GM19328 (cell line): ENCODE data around the gene SOS1.
A peak's percentile ranks its signal among the peaks of the same experiment; 100 is the strongest.
"Not testable (repeated sequence)": the region's sequence is repeated elsewhere in the genome, so short reads cannot be mapped to it uniquely, and the experiment has no call there.

Experiments
- ATAC-seq: cut with Tn5 transposase; IDR thresholded peaks from one replicate; pipeline ENCODE4 v1.9.1; 2021; ENCODE audit warnings: mild to moderate bottlenecking, moderate library complexity; ENCODE audit not compliant: unreplicated experiment

Gene SOS1

DNA sequence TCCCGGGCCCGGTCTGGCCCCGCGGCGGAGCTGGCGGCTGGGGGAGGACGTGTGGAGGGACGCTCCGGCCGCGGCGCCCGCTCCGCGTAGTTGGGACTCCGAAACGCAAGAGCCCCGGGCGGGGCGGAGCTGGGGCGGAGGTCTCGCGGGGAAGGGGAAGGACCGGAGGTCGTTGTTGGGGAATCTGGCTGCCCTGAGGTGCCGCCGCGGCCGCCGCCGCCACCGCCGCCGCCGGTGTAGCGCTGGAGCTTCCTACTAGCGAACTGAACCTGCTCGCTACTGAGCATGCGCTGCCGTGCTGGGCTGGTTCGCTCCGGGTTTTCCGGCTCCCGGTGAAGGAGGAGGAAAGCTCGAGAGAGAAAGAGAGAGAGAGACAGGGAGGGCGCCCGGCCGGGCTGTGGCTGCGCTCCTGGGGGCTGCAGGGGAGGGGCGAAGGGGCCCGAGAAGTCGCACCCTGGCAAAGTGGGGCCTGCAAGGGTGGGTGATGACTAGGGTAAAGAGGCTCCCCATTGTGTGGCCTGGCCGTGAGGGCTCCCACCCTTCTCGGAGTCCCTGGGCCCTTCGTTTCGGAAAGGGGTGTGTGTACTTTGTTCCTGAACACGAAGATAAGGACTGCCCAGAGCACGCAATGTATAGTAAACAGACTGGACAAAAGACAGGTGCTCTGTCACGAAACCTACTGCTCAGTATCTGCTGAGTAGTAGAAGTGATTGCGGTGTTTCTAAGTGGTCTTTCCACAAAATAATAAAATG is at the start of gene SOS1:
SOS1 (minus strand) TSS at position 281 of the 752 bp plus-strand sequence. CDS start 629 bp downstream, outside the sequence.
- ATAC-seq, result peak; percentile 43

GRCh38 chr2:39164089-39164488 is 43.2 kb upstream of the SOS1 start:
- no peak for ATAC-seq

GRCh38 chr2:39160982-39161381 is 40.1 kb upstream of the SOS1 start:
- no peak for ATAC-seq

DNA sequence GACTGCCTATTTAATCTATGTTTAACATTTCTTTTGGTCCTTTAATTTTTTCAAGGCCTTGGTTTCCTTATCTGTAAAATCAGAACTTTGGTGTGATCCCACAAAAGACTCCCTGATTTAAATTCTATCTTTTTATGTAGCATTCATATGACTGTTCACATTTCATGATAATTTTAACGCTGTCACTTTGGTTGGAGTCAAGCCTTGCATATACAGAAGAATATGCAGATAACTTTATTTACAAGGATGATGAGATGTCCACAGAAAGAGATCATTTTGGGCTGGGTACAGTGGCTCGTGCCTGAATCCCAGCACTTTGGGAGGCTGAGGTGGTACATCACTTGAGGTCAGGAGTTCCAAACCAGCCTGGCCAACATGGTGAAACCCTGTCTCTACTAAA is 38.4 kb upstream of the SOS1 start:
- no peak for ATAC-seq

DNA sequence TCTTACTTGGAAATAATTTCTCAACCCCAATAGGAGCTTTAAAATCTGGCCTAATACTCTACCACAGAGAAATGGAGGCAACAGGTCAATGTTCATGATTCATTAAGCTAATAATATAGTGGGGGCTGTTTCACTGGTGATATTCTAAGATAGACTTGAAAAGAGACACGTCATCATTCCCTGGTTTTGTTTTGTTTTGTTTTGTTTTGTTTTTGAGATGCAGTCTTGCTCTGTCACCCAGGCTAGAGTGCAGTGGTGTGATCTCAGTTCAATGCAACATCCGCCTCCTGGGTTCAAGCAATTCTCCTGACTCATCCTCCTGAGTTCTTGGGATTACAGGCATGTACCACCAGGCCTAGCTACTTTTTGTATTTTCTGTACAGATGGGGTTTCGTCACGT is 37.5 kb upstream of the SOS1 start:
- ATAC-seq, result no peak

- no peak for ATAC-seq
Observed at GRCh38 chr2:39156846-39157245, 36.0 kb upstream of the SOS1 start.

GRCh38 chr2:39156107-39156506 is 35.3 kb upstream of the SOS1 start:
- ATAC-seq, result no peak

GRCh38 chr2:39155573-39155972 is 34.7 kb upstream of the SOS1 start:
- not testable (repeated sequence) for ATAC-seq

- no peak for ATAC-seq
Observed at GRCh38 chr2:39154944-39155343, 34.1 kb upstream of the SOS1 start.

DNA sequence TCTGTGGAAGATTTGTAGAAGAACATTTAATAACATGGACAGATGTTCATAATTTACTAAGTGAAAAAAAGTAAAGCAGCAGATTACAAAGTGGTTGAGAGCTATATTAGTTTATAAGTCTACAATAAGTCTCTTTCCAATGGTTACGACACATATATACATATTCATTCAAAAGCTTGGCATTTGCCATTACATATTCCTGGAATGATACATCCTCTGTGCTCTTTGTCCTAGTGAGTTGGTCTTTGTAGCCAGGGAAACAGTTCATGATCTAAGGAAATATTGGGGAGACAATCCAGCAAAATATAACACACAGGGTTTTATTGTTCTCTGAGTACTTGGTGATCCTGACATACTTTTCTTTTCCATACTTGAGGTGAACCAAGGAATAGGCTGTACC is 32.5 kb upstream of the SOS1 start:
- ATAC-seq, result no peak

DNA sequence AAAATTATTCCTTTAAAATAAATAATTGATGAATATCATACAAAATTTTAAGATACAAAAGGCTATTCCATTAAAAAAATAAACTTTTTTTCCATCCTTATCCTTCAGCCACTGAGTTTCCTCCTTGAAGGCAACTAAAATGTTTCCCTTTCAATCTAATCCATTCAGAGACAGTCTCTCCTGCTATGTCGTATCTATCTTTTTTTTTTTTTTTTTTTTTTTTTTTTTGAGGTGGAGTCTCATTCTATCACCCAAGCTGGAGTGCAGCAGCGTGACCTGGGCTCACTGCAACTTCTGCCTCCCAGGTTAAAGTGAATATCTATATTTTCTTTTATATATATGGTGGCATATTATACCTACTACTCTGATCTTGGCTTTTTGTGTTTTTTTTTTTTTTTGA is 31.7 kb upstream of the SOS1 start:
- ATAC-seq, result no peak

- ATAC-seq, result no peak
Observed at GRCh38 chr2:39150890-39151497, 30.1 kb upstream of the SOS1 start.

DNA sequence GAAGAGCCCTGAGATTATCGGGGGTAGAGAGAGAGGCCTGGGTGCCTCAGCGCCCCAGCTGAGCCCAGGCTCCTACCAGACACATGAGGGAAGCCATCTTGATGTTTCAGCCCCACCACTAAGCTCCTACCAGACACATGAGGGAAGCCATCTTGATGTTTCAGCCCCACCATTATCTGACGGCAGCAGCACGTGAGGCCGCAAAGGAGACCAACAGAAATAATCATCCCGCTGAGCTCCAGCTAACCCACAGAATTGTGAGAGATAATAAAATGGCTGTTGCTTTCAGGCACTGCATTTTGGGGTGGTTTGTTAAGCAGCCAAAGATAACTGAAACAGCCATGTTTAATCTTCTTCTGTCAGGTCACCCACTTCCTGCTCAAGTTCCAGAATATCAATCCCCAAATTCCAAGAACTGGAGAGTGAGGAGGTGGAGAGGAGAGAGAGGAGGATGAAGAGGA is 29.3 kb upstream of the SOS1 start:
- ATAC-seq, result no peak

GRCh38 chr2:39146630-39147029 is 25.8 kb upstream of the SOS1 start:
- no peak for ATAC-seq

DNA sequence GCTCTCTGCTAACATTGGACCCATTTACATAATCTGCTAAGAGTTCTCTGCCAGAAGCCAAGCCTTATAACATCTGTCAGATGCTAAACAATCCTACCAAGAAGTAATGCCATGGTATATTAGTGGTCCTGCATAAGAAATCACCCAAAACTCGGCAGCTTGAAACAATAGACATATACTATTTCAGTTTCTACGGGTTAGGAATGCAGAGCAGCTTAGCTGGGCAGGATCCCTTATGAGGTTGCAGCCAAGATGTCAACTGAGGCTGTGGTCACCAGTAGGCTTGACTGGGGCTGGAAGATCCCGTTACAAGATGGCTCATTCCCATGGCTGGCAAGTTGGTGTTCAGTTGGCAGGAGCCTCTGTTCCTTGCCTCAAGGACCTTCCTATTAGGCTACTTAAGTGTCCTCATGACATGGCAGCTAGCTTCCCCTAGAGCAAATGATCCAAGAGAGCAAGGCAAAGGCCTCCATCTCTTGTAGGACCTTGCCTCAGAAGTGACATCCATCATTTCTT is 25.1 kb upstream of the SOS1 start:
- ATAC-seq, result no peak

GRCh38 chr2:39144416-39144815 is 23.6 kb upstream of the SOS1 start:
- no peak for ATAC-seq

GRCh38 chr2:39142904-39143605 is 22.2 kb upstream of the SOS1 start:
- ATAC-seq, result no peak

DNA sequence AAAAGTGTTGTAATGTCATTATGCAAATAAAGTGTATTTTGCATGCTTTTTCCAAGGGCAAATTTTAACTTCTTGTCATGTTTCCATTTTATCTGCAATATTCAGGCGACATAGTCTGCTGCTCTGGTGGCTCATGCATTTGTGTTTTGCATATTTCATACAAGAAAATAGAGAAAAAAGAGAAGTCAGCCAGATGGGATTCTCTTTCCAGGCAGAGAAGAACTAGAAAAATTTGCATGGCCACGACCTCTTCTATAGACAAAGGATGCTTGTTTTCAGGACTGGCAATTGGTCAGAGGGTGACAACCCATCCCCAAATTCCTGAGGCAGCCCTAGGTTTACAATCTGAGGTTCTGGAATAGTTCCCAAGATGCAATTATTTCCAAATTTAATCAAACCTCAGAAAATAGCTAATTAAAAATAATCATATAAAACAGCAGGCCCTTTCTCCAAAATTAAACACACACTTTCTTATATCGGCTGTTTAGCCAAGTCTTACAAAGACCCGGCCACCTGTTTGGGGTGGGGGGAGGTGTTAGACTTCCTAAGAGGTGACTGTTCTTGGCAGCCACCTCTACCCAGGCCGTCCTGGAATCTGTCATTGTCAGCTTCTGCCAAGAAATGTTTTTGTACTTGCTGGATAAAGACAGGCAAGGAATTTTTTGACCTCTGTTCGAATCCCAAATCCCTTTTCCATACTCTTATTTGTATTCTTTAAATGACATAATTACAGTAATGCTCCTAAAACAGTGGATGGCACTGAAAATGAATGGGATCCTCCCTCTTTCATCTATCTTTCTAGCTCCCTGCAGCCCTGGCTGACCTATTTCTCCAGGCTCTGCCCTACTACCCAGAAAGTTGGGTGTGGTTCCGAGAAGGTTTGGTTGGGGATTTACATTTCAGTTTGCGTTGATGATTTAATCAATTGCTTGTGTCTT is 20.8 kb upstream of the SOS1 start:
- ATAC-seq, result no peak

DNA sequence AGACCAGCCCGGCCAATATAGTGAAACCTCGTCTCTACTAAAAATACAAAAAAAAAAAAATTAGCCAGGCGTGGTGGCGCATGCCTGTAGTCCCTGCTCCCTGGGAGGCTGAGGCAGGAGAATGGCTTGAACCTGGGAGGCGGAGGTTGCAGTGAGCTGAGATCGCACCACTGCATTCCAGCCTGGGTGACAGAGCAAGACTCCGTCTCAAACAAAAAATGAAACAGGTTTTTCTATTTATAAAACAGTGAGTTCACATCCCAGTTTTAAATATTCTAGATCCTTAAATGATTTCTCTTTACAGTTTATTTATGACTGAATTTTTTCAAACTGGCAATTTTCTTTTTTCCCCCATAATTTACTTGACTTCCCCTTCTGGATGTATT is 20.1 kb upstream of the SOS1 start:
- ATAC-seq, result not testable (repeated sequence)

- no peak for ATAC-seq
Observed at GRCh38 chr2:39140322-39140847, 19.5 kb upstream of the SOS1 start.
